DMS114 treated with DMSO at 0.1 percent for 48 hours (cell line): ENCODE results near the gene TTC39A.
"Not testable (repeated sequence)": the region's sequence is repeated elsewhere in the genome, so short reads cannot be mapped to it uniquely, and the experiment has no call there.

Experiments
- DNase-seq: peaks from one replicate; lab custom pipeline; 2025; ENCODE audit not compliant: unreplicated experiment; lab: John Stamatoyannopoulos, UW

The TTC39A gene

GRCh38 chr1:51272916-51273315, 57.4 kb downstream of the TTC39A start:
- DNase-seq: no peak

GRCh38 chr1:51270751-51271150, 59.6 kb downstream of the TTC39A start:
- no peak for DNase-seq

- no peak for DNase-seq
These were observed 61.7 kb downstream of the TTC39A start for GRCh38 chr1:51268634-51269033.

GRCh38 chr1:51266791-51267190, 63.6 kb downstream of the TTC39A start:
- DNase-seq: no peak

- no peak for DNase-seq
These were observed 64.2 kb downstream of the TTC39A start for GRCh38 chr1:51266181-51266580.

- no peak for DNase-seq
These were observed 64.7 kb downstream of the TTC39A start for GRCh38 chr1:51265618-51266017.

- DNase-seq: no peak
These were observed 65.9 kb downstream of the TTC39A start for GRCh38 chr1:51264451-51264850.

- no peak for DNase-seq
These were observed 67.0 kb downstream of the TTC39A start for GRCh38 chr1:51263147-51263877.

GRCh38 chr1:51255331-51255730, 75.0 kb downstream of the TTC39A start:
- no peak for DNase-seq

- no peak for DNase-seq
These were observed 76.7 kb downstream of the TTC39A start for GRCh38 chr1:51253691-51254090.

- no peak for DNase-seq
These were observed 78.0 kb downstream of the TTC39A start for GRCh38 chr1:51252366-51252765.

- not testable (repeated sequence) for DNase-seq
These were observed 79.2 kb downstream of the TTC39A start for GRCh38 chr1:51251165-51251564.

GRCh38 chr1:51250729-51251128, 79.6 kb downstream of the TTC39A start:
- DNase-seq: not testable (repeated sequence)

GRCh38 chr1:51249445-51249844, 80.9 kb downstream of the TTC39A start:
- no peak for DNase-seq

GRCh38 chr1:51247499-51247898, 82.9 kb downstream of the TTC39A start:
- no peak for DNase-seq

- DNase-seq: no peak
These were observed 83.3 kb downstream of the TTC39A start for GRCh38 chr1:51247022-51247421.

GRCh38 chr1:51242546-51242945, 87.8 kb downstream of the TTC39A start:
- DNase-seq: no peak

- DNase-seq: no peak
These were observed 89.2 kb downstream of the TTC39A start for GRCh38 chr1:51241119-51241518.

- no peak for DNase-seq
These were observed 90.3 kb downstream of the TTC39A start for GRCh38 chr1:51240084-51240483.

GRCh38 chr1:51238034-51238403, 92.3 kb downstream of the TTC39A start:
- DNase-seq: no peak

- no peak for DNase-seq
These were observed 92.9 kb downstream of the TTC39A start for GRCh38 chr1:51237351-51238033.
